SU-DHL-6 (cell line): ENCODE data around the gene P2RY14.

Experiments
- H2AFZ ChIP-seq: fragments of 200-600 bp; sonication (generic); 2 replicates; pipeline ENCODE4 v1.6.1; 2014; ENCODE audit warnings: low read depth, mild to moderate bottlenecking, moderate library complexity, mixed read lengths, antibody characterized with exemption, low read length; ENCODE audit not compliant: severe bottlenecking
- H3F3A ChIP-seq: fragments of 200-600 bp; shearing (Covaris generic); 2 replicates; pipeline ENCODE4 v1.6.0; 2016; ENCODE audit warnings: antibody characterized with exemption, mild to moderate bottlenecking; ENCODE audit not compliant: insufficient read depth
- H3K27ac ChIP-seq: fragments of 200-600 bp; sonication (generic); 2 replicates; pipeline ENCODE4 v1.5.1; 2016; ENCODE audit warnings: low read depth, mild to moderate bottlenecking, low read length, moderate library complexity, mixed read lengths
- H3K27me3 ChIP-seq: fragments of 200-600 bp; sonication (generic), shearing (Covaris generic); 2 replicates; pipeline ENCODE4 v1.6.0; 2014; ENCODE audit warnings: mild to moderate bottlenecking, low read length
- H3K36me3 ChIP-seq: fragments of 200-600 bp; sonication (generic); 2 replicates; pipeline ENCODE4 v1.6.1; 2014; ENCODE audit warnings: mild to moderate bottlenecking, low read length, mixed read lengths
- H3K4me2 ChIP-seq: fragments of 300-600, 200-600 bp; shearing (Covaris generic), sonication (generic); 2 replicates; pipeline ENCODE4 v1.6.0; 2014; ENCODE audit warnings: low read length, low read depth, mild to moderate bottlenecking; ENCODE audit not compliant: poor library complexity, severe bottlenecking
- H3K4me3 ChIP-seq: fragments of 200-600 bp; sonication (generic); 2 replicates; pipeline ENCODE4 v1.5.1; 2014; ENCODE audit warnings: antibody characterized with exemption, low read length, mild to moderate bottlenecking, mixed read lengths; ENCODE audit not compliant: insufficient read depth, poor library complexity, severe bottlenecking
- H3K79me2 ChIP-seq: fragments of 200-600 bp; sonication (generic); 2 replicates; pipeline ENCODE4 v1.6.1; 2014; ENCODE audit warnings: mild to moderate bottlenecking, low read length, moderate library complexity; ENCODE audit not compliant: insufficient read depth
- H3K9ac ChIP-seq: fragments of 200-600 bp; sonication (generic); 2 replicates; pipeline ENCODE4 v1.7.0; 2014; ENCODE audit warnings: mild to moderate bottlenecking, low read length
- H3K9me2 ChIP-seq: fragments of 200-600 bp; sonication (generic); replicated peaks from 2 replicates; pipeline ENCODE4 v1.6.1; 2014; ENCODE audit warnings: low read length; ENCODE audit not compliant: insufficient read depth
- H3K9me3 ChIP-seq: fragments of 200-600 bp; sonication (generic); 2 replicates; pipeline ENCODE4 v1.6.1; 2014; ENCODE audit warnings: low read length, mixed read lengths; ENCODE audit not compliant: insufficient read depth
- H4K20me1 ChIP-seq: fragments of 200-600 bp; sonication (generic); 2 replicates; pipeline ENCODE4 v1.6.1; 2014; ENCODE audit warnings: low read depth, mild to moderate bottlenecking, antibody characterized with exemption, low read length, moderate library complexity, mixed read lengths
- EZH2phosphoT487 ChIP-seq: fragments of 200-600 bp; sonication (generic), shearing (Covaris generic); conservative IDR thresholded peaks from 2 replicates; pipeline ENCODE4 v1.6.1; 2018; ENCODE audit warnings: mild to moderate bottlenecking, antibody characterized with exemption, low read length, moderate library complexity, mixed read lengths
- TF ChIP-seq, protein P1 (sequence below): fragments of 200-600 bp; sonication (generic); IDR thresholded peaks from one replicate; pipeline ENCODE4 v1.5.1; 2017; ENCODE audit warnings: antibody characterized with exemption, mild to moderate bottlenecking, low read length, moderate library complexity; ENCODE audit not compliant: insufficient read depth, poor library complexity, severe bottlenecking

P2RY14 gene

GRCh38 chr3:151265166-151265565, 13.2 kb downstream of the P2RY14 start:
- TF ChIP-seq, protein P1, sequence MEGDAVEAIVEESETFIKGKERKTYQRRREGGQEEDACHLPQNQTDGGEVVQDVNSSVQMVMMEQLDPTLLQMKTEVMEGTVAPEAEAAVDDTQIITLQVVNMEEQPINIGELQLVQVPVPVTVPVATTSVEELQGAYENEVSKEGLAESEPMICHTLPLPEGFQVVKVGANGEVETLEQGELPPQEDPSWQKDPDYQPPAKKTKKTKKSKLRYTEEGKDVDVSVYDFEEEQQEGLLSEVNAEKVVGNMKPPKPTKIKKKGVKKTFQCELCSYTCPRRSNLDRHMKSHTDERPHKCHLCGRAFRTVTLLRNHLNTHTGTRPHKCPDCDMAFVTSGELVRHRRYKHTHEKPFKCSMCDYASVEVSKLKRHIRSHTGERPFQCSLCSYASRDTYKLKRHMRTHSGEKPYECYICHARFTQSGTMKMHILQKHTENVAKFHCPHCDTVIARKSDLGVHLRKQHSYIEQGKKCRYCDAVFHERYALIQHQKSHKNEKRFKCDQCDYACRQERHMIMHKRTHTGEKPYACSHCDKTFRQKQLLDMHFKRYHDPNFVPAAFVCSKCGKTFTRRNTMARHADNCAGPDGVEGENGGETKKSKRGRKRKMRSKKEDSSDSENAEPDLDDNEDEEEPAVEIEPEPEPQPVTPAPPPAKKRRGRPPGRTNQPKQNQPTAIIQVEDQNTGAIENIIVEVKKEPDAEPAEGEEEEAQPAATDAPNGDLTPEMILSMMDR = no peak
- no peak for TF ChIP-seq EZH2phosphoT487
- 0 out of 2 replicates have a peak, but pooled peaks cover 2% of the 10 kb centered on the region for H3K36me3 ChIP-seq
- no peaks in the 10 kb centered on the region for H3K79me2 ChIP-seq
- no peaks in the 10 kb centered on the region for H4K20me1 ChIP-seq
- H3F3A ChIP-seq = no peaks in the 10 kb centered on the region
- no peak overlapping the region for H3K9ac ChIP-seq
- no peak overlapping the region for H3K27ac ChIP-seq
- H3K9me2 ChIP-seq = no peaks in the 10 kb centered on the region
- no peak overlapping the region for H3K4me3 ChIP-seq
- H3K4me2 ChIP-seq = peak overlapping the region; percentile 24
- H3K27me3 ChIP-seq = no peaks in the 10 kb centered on the region
- H2AFZ ChIP-seq = no peak overlapping the region
- no peaks in the 10 kb centered on the region for H3K9me3 ChIP-seq

DNA sequence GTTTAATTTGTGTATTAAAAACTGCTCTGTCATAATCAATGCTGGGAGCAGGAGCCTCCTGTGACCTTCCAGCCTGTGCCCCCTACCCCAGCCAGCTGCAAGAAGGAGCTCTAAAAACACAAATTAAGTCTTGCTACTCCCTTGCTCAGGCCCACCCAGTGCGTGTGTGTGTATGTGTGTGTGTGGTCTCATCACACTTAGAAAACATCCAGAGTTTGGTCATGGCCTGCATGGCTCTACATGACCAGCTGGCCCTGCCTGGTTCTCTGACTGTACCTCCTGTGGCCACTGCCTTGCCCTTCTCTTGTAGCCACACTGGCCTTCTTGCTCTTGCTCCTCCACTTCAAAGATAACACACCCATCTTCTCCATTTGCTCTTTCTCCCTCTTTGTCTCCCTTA, 13.7 kb downstream of the P2RY14 start:
- Histone ChIP-seq H2AFZ (no peak overlapping the region), H3F3A (no peaks in the 10 kb centered on the region), H3K27me3 (no peaks in the 10 kb centered on the region), H3K27ac (no peak overlapping the region), H3K36me3 (0 out of 2 replicates have a peak, but pooled peaks cover 2% of the 10 kb centered on the region), H3K9me3 (no peaks in the 10 kb centered on the region), H4K20me1 (no peaks in the 10 kb centered on the region), H3K4me2 (no peak overlapping the region), H3K79me2 (no peaks in the 10 kb centered on the region), H3K4me3 (no peak overlapping the region), H3K9me2 (no peaks in the 10 kb centered on the region), H3K9ac (no peak overlapping the region)
- TF ChIP-seq EZH2phosphoT487 = no peak
- TF ChIP-seq, protein P1 = no peak

DNA sequence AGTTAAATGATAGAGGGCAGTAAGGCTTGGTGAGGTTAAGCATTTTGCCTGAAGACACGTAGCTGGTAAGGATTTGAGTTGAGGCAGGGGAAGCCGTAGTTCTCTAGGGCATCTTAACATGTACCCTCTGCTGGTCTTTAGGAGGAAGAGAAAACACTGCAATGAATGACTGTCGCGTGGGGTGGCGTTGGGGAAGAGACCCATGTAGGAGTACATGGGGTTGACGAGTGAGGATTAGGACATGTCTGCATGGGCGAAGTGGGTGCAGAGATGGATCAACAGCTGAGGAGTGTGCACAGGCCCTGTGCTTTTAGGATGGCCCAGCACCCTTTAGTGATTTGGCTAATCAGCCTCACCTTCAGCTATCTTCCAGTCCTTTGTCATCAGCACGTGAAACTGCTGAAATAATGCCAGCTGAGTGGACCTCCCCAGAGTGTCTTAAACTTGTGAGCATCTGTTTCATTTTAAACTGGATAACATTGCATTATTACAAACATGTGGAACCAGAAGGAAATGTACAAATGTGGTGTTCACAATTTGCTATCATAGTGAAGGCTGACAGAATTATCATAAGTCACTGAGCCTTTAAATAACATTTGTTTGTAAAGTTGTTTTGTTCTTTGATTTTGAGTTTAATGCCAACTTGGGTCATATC, 15.3 kb downstream of the P2RY14 start:
- Histone ChIP-seq H3K36me3 (0 out of 2 replicates have a peak, but pooled peaks cover 2% of the 10 kb centered on the region), H3K4me2 (no peak overlapping the region), H3K9ac (no peak overlapping the region), H3K4me3 (no peak overlapping the region), H3F3A (no peaks in the 10 kb centered on the region), H2AFZ (no peak overlapping the region), H3K9me2 (no peaks in the 10 kb centered on the region), H3K9me3 (no peaks in the 10 kb centered on the region), H3K27ac (no peak overlapping the region), H3K27me3 (no peaks in the 10 kb centered on the region), H4K20me1 (no peaks in the 10 kb centered on the region), H3K79me2 (no peaks in the 10 kb centered on the region)
- no peak for TF ChIP-seq EZH2phosphoT487
- TF ChIP-seq, protein P1 = no peak
